HG03354 (cell line): ENCODE measurements around the gene CCDC138.
"Not testable (repeated sequence)": the region's sequence is repeated elsewhere in the genome, so short reads cannot be mapped to it uniquely, and the experiment has no call there.

Experiments used
- ATAC-seq: cut with Tn5 transposase; IDR thresholded peaks from one replicate; pipeline ENCODE4 v1.9.1; 2021; ENCODE audit warnings: mild to moderate bottlenecking; ENCODE audit not compliant: unreplicated experiment, poor library complexity, severe bottlenecking

The CCDC138 gene

DNA sequence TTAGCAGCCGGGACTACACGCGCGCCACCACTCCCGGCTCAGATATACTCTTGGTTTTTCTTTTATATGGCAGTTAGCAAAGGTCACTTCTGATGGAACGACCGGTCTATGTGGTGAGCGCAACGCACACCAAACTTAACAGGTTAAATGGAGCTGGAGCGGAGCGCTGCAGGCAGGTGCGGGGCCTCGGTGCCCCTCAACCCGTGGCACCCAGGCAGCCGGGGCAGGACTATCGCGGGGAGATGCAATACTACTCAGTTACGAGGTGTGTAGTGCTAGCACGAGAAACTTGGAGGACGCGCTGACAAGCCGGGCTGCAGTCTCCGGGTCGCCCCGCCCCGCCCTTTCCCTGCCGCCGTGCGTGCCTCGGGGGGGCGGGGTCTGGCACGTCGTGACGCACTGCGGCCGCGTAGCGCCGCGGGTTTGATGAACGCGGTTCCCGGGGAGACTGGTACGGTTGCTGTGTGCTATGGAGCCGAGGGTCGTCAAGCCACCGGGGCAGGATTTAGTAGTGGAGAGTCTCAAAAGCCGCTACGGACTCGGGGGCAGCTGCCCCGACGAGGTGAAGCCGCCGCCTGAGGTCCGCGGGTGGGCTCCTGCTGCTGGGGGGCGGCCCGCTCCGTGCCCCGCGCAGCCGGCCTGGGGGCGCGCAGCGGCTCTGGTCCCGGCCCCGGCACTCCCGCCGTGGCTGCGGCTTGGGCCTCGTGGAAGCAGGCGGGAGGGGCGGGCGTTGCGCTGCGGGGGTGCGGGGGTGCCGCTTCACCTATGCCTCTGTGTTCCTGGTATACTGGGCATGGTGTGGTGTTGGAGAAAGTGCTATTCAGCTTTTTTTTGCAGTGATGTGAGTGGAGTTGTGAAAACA lies at the start of gene CCDC138:
Gene CCDC138, plus strand, starts transcription at position 418 of the 862 bp plus-strand sequence. Its CDS starts 52 bp downstream, at position 470.
- peak; percentile 96 for ATAC-seq

GRCh38 chr2:108757973-108758372 lies 28.6 kb upstream of the CCDC138 start:
- not testable (repeated sequence) for ATAC-seq

- not testable (repeated sequence) for ATAC-seq
Measured at GRCh38 chr2:108762618-108763017, 24.0 kb upstream of the CCDC138 start.

- ATAC-seq = not testable (repeated sequence)
Measured at GRCh38 chr2:108766671-108767070, 19.9 kb upstream of the CCDC138 start.

DNA sequence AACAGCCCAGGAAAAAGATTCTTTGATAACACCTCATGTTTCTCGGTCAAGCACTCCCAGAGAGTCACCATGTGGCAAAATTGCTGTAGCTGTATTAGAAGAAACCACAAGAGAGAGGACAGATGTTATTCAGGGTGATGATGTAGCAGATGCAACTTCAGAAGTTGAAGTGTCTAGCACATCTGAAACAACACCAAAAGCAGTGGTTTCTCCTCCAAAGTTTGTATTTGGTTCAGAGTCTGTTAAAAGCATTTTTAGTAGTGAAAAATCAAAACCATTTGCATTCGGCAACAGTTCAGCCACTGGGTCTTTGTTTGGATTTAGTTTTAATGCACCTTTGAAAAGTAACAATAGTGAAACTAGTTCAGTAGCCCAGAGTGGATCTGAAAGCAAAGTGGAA lies 18.7 kb upstream of the CCDC138 start:
- ATAC-seq = not testable (repeated sequence)

DNA sequence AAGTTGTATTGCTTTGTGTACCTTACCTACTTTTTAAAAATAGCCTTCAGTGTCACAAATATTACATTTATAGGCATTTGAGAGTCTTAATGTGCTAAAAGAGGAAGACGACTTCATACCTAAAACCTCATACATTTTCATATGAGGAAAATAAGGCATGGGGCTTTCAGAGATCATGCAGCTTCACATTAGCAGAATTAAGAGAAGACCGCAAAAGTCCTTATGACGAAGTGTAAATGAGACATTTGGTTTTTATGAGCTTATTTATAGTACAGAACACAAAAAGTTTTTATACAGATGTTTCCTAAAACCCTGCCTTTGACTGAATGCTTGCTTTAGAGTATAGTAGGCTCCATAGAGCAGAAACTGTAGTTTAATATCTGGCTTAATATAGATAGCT lies 10.1 kb upstream of the CCDC138 start:
- ATAC-seq = peak; percentile 52

DNA sequence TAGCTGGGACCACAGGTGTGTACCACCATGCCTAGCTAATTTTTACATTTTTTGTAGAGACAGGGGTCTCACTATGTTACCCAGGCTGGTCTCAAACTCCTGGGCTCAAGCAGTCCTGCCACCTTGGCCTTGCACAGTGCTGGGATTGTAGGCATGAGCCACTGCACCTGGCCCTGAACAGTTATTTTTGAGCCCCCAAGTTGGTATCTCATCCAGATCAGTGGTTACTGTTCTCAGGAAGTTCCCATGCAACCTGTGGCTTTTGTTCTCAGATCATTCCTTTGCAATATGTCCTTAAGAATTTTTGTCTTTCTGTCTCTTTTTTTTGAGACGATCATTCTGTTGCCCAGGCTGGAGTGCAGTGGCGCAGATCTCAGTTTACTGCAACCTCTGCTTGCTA lies 7.7 kb upstream of the CCDC138 start:
- no peak for ATAC-seq

DNA sequence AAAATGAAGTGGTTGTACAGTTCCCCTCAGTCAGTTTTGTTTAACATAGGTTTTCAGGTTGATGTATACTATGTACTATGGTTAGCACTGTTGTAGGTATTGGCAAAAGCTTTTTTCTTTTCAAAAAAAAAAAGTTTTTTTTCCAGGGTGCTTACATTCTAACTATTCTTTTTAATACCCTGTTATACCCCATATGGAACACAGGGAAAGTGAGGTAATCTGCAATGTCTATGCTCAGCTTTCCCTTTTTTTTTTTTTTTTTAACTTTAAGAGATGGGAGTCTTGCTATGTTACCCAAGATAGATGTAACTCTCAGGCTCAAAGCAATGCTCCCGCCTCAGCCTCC lies 590 bp upstream of the CCDC138 start:
- ATAC-seq = no peak

GRCh38 chr2:108787216-108787541 lies 608 bp downstream of the CCDC138 start:
- ATAC-seq = no peak

DNA sequence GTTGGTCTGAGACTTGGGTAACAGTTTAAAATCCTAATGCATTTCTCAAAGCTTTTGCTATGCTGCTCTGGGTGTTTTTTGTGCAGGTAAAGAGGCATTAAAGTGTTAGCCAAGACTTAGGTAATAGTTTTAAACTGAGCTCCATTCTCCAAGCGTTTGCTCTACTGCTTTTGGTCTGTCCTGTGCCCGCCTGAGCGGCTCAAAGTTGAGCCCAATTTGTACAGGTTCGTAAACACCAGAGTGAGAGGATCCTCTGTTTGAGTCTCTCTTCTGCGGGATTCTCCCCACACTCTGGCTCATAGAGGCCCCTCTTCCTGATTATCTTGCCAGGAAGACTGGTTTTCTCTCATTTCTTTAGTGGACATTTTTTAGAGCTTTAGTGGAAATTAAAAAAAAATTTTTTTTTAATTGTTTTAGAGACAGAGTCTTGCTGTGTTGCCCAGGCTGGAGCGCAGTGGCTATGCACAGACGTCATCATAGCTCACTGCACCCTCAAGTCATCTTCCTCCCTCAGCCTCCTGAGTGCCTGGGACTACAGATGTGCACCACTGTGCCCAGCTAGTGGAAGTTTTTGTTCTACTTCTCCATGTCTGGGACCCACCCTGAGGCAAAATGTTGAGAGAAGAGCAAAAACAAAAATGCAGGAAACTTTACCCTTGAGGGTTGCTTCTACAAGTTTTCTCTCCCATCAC lies 16.6 kb downstream of the CCDC138 start:
- ATAC-seq = no peak

DNA sequence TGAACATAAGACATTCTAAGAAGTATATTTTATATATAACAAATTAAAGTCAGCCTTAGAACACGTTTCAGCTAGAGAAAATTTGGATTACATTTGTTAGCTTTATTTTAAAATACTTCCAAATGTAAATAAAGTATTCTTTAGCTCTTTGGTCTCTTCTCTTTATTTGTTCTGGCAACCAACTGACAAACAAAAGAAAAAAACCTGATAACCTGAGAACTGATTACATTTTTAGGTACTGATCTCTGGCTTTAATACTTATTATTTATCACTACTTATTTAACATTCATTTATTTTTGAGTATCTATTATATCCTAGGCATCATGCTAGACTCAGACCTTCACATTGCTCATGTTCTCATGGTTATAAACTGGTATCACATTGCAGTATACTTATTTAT lies 18.5 kb downstream of the CCDC138 start:
- ATAC-seq = no peak

GRCh38 chr2:108805782-108806181 lies 19.2 kb downstream of the CCDC138 start:
- ATAC-seq = no peak

- no peak for ATAC-seq
Measured at GRCh38 chr2:108806371-108807113, 20.0 kb downstream of the CCDC138 start.

DNA sequence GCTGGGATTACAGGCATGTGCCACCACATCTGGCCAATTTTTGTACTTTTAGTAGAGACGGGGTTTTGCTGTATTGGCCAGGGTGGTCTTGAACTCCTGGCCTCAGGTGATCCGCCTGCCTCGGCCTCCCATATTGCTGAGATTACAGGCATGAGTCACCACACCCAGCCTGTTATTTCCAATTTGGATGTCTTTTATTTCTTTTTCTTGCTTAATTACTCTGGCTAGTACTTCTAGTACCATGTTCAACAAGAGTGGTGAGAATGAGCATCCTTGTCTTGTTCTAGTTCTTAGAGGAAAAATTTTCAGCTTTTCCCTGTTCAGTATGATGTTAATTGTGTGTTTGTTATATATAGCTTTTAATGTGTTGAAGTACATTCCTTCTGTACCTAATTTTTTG lies 23.4 kb downstream of the CCDC138 start:
- ATAC-seq = no peak

DNA sequence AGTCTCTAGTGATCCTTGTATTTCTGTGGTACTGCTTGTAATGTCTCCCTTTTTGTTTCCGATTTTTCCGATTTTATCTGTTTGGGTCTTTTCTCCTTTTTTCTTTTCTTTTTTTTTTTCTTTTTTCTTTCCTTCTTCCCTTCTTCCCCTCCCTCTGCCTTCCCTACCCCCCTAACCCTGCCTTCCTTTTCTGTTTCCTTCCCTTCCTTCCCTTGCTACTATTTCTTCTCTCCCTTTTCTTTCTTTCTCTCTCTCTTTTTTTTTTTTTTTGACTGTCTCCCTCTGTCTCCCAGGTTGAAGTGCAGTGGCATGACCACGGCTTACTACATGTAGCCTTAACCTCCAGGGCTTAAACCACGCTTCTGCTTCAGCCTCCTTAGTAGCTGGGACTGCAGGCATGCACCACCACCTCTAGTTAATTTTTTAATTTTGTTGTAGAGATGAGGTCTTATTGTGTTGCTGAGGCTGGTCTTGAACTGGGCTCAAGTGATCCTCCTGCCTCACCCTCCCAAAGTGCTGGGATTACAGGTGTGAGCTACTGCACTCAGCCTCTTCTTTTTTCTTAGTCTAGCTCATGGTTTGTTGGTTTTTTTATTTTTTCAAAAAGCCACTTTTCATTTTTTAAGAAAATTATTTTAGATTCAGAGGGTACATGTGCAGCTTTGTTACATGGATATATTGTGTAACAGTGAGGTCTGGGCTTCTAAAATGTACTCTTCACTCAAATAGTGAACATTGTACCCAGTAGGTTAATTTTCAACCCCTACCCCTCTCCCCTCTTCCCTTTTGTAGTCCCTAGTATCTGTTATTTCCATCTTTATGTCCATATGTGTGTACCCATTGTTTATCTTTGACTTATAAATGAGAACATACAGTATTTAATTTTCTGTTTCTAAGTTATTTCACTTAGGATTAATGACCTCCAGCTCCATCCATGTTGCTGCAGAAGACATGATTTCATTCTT lies 24.7 kb downstream of the CCDC138 start:
- ATAC-seq = no peak

- no peak for ATAC-seq
Measured at GRCh38 chr2:108813732-108814131, 27.2 kb downstream of the CCDC138 start.

DNA sequence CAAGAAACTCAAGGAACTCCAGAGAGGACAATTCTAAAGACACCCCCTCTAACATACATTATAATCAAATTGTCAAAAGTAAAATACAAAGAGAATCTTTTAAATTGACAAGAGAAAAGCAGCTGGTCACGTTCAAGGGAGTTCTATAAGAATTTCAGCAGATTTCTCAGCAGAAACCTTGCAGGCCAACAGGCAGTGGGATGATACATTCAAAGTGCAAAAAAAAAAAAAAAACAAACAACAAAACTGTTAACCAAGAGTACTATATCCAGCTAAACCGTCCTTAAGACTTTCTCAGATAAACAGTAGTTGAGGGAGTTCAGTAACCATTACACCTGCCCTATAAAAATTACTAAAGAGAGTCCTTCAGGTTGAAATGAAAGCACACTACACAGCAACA lies 33.9 kb downstream of the CCDC138 start:
- ATAC-seq = no peak

- no peak for ATAC-seq
Measured at GRCh38 chr2:108823286-108823685, 36.7 kb downstream of the CCDC138 start.

GRCh38 chr2:108824316-108825070 lies 37.9 kb downstream of the CCDC138 start:
- no peak for ATAC-seq
